CD14-positive monocyte (primary cell): ENCODE results near the gene HSPH1. TPM values are rescaled to one million over a fixed set of nuclear protein-coding genes. Genes with fewer than 3 reads are reported as not detected.

Experiments
- DNase-seq, 3 donors: peaks; one replicate each; pipeline ENCODE4 v3.0.0-alpha.2; 2011 to 2022
- H2AFZ ChIP-seq: 2 replicates; pipeline ENCODE4 v1.6.0; 2012; ENCODE audit warnings: mild to moderate bottlenecking, low read depth, low read length, inconsistent platforms; ENCODE audit not compliant: insufficient read depth, poor library complexity, severe bottlenecking
- H3K27ac ChIP-seq, 2 donors: 1 replicate in 1 of 2; 2 replicates in 1 of 2; pipeline ENCODE4 v1.5.1; 2012 to 2013; ENCODE audit warnings: low read length in 2 of 2, control low read depth in 1 of 2, inconsistent platforms in 1 of 2, low read depth in 1 of 2, mild to moderate bottlenecking in 1 of 2
- H3K27me3 ChIP-seq, 2 donors: one replicate each; pipeline versions ENCODE4 v1.6.0 to v1.6.1; 2011 to 2013; ENCODE audit warnings: low read length in 2 of 2; ENCODE audit not compliant: control insufficient read depth in 2 of 2, insufficient read depth in 2 of 2
- H3K36me3 ChIP-seq, 2 donors: replicated peaks in 1 of 2; 1 replicate in 1 of 2; 2 replicates in 1 of 2; pipeline versions ENCODE4 v1.5.1 to v1.6.1; 2012 to 2013; ENCODE audit warnings: low read length in 2 of 2, control low read depth in 1 of 2, inconsistent platforms in 1 of 2, mild to moderate bottlenecking in 1 of 2; ENCODE audit not compliant: insufficient read depth in 2 of 2, control insufficient read depth in 1 of 2
- H3K4me1 ChIP-seq, 2 donors: 1 replicate in 1 of 2; 2 replicates in 1 of 2; pipeline versions ENCODE4 v1.5.1 to v1.6.1; 2012 to 2013; ENCODE audit warnings: low read length in 2 of 2, control low read depth in 1 of 2, inconsistent platforms in 1 of 2, mild to moderate bottlenecking in 1 of 2, moderate library complexity in 1 of 2; ENCODE audit not compliant: insufficient read depth in 2 of 2, control insufficient read depth in 1 of 2
- H3K4me2 ChIP-seq: replicated peaks from 2 replicates; pipeline ENCODE3; 2012; ENCODE audit warnings: low read length, moderate library complexity, mild to moderate bottlenecking; ENCODE audit not compliant: poor library complexity, severe bottlenecking; ENCODE audit errors: extremely low read depth
- H3K4me3 ChIP-seq, 3 experiments: fragments of 200-600 bp in 1 of 3; sonication (generic) in 1 of 3; replicated peaks in 1 of 3; 1 replicate in 2 of 3; 2 replicates in 1 of 3; pipeline ENCODE4 v1.5.1; 2011 to 2013; ENCODE audit warnings: low read length in 3 of 3, mild to moderate bottlenecking in 3 of 3, control low read depth in 2 of 3, low read depth in 2 of 3, inconsistent platforms in 1 of 3, moderate library complexity in 1 of 3
- H3K79me2 ChIP-seq: 2 replicates; pipeline ENCODE4 v1.6.0; 2012; ENCODE audit warnings: mild to moderate bottlenecking, control low read depth, inconsistent platforms, low read length, moderate library complexity; ENCODE audit not compliant: insufficient read depth
- H3K9ac ChIP-seq: 2 replicates; pipeline ENCODE4 v1.6.0; 2017; ENCODE audit warnings: low read length, mild to moderate bottlenecking; ENCODE audit not compliant: insufficient read depth, poor library complexity, severe bottlenecking
- H3K9me3 ChIP-seq, 2 donors: replicated peaks in 1 of 2; 1 replicate in 1 of 2; 2 replicates in 1 of 2; pipeline versions ENCODE4 v1.5.1 to v1.6.1; 2012 to 2013; ENCODE audit warnings: low read length in 2 of 2, control low read depth in 1 of 2; ENCODE audit not compliant: control insufficient read depth in 1 of 2, insufficient read depth in 1 of 2
- H4K20me1 ChIP-seq: 2 replicates; pipeline ENCODE4 v1.6.0; 2012; ENCODE audit warnings: mild to moderate bottlenecking, low read length, control low read depth, moderate library complexity; ENCODE audit not compliant: insufficient read depth
- H3K27ac Mint-ChIP-seq, 7 donors: one replicate each; pipeline ENCODE4 v1.8.0; 2020; ENCODE audit warnings: mild to moderate bottlenecking in 7 of 7, mixed read lengths in 7 of 7, moderate library complexity in 6 of 7, inconsistent platforms in 2 of 7
- H3K27me3 Mint-ChIP-seq, 3 donors: one replicate each; pipeline ENCODE4 v1.8.0; 2021 to 2022; ENCODE audit warnings: low read depth in 3 of 3, mild to moderate bottlenecking in 3 of 3, mixed read lengths in 3 of 3, moderate library complexity in 3 of 3, inconsistent platforms in 1 of 3
- H3K36me3 Mint-ChIP-seq, 2 donors: one replicate each; pipeline ENCODE4 v1.8.0; 2020; ENCODE audit warnings: mixed read lengths in 2 of 2, inconsistent platforms in 1 of 2, mild to moderate bottlenecking in 1 of 2
- H3K4me1 Mint-ChIP-seq: one replicate; pipeline ENCODE4 v1.8.0; 2020; ENCODE audit warnings: mild to moderate bottlenecking, mixed read lengths
- H3K4me3 Mint-ChIP-seq, 2 donors: one replicate each; pipeline ENCODE4 v1.8.0; 2020; ENCODE audit warnings: mild to moderate bottlenecking in 2 of 2, mixed read lengths in 2 of 2, moderate library complexity in 1 of 2
- H3K9me3 Mint-ChIP-seq, 7 donors: one replicate each; pipeline ENCODE4 v1.8.0; 2020 to 2022; ENCODE audit warnings: mixed read lengths in 7 of 7, mild to moderate bottlenecking in 6 of 7, moderate library complexity in 6 of 7, inconsistent platforms in 2 of 7
- WGBS: methylation state at CpG from one replicate; pipeline ENCODE4 v1.1.5; 2013; ENCODE audit warnings: missing lambda C conversion rate; ENCODE audit not compliant: insufficient coverage; 5-methylcytosine and 5-hydroxymethylcytosine counted together
- intact Hi-C, 2 donors: fragments of 100-400 bp; cut with micrococcal nuclease; formaldehyde crosslinking; loops; one replicate each; pipeline versions ENCODE4 v1.15.0 to v1.15.1; 2023
- polyA plus RNA-seq, 3 donors: library from polyadenylated mRNA; depleted of rRNA in 1 of 3; unstranded in 2 of 3; stranded (reverse) in 1 of 3; fragments of 300-500 nt in 2 of 3; fragments of >200 nt in 1 of 3; fragmentation: Illumina TruSeq in 2 of 3; gene quantifications; 1 replicate in 2 of 3; 2 replicates in 1 of 3; pipeline ENCODE4 v1.2.3, GENCODE V29; 2012 to 2021
- TF ChIP-seq, protein P1 (sequence below): fragments of 200-600 bp; IDR thresholded peaks from one replicate; pipeline ENCODE4 v1.8.0; 2022; ENCODE audit warnings: antibody characterized with exemption, mild to moderate bottlenecking

Gene HSPH1
- polyA plus RNA-seq, 3 donors, result 7.4 to 11.3 (median 9.1) TPM

DNA sequence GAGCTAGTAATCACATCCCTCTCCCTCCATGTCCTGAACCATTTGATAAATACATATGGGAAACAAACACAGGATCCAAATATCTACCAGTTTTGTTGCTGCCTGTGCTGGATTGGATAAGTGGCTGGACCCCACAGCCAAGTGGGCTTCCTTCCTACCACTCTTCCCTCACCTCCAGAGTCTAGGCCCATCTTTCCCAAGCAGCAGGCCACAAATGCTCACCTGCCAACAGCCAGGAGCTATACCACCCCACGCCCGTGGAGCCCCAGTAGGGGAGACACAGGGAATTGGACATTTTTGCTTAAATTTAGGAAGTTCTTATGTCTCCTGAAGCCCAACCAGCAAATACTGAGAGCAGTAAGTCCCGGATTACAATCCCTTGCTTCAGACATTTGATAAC lies 55.8 kb downstream of the HSPH1 start:
- no CpG with 5 or more reads among the region's 3 CpGs for WGBS
- DNase-seq, result no peak
- Histone ChIP-seq H3K27ac (no peak overlapping the region), H3K79me2 (no peaks in the 10 kb centered on the region), H2AFZ (no peak overlapping the region), H3K4me3 (no peak overlapping the region), H3K27me3 (no peaks in the 10 kb centered on the region), H3K36me3 (no peaks in the 10 kb centered on the region), H3K9me3 (no peaks in the 10 kb centered on the region), H4K20me1 (no peaks in the 10 kb centered on the region), H3K4me1 (no peaks in the 10 kb centered on the region), H3K4me2 (no peak overlapping the region), H3K9ac (no peak overlapping the region)
- Mint-ChIP-seq H3K9me3 (no peaks in the 10 kb centered on the region), H3K36me3 (no peaks in the 10 kb centered on the region), H3K27ac (no peak overlapping the region), H3K27me3 (peaks cover 2 to 8% (median 7%) of the 10 kb centered on the region in 3 donors), H3K4me1 (no peaks in the 10 kb centered on the region), H3K4me3 (no peak overlapping the region)
- TF ChIP-seq, protein P1, sequence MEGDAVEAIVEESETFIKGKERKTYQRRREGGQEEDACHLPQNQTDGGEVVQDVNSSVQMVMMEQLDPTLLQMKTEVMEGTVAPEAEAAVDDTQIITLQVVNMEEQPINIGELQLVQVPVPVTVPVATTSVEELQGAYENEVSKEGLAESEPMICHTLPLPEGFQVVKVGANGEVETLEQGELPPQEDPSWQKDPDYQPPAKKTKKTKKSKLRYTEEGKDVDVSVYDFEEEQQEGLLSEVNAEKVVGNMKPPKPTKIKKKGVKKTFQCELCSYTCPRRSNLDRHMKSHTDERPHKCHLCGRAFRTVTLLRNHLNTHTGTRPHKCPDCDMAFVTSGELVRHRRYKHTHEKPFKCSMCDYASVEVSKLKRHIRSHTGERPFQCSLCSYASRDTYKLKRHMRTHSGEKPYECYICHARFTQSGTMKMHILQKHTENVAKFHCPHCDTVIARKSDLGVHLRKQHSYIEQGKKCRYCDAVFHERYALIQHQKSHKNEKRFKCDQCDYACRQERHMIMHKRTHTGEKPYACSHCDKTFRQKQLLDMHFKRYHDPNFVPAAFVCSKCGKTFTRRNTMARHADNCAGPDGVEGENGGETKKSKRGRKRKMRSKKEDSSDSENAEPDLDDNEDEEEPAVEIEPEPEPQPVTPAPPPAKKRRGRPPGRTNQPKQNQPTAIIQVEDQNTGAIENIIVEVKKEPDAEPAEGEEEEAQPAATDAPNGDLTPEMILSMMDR, result no peak
- intact Hi-C loops, result no loop called here

DNA sequence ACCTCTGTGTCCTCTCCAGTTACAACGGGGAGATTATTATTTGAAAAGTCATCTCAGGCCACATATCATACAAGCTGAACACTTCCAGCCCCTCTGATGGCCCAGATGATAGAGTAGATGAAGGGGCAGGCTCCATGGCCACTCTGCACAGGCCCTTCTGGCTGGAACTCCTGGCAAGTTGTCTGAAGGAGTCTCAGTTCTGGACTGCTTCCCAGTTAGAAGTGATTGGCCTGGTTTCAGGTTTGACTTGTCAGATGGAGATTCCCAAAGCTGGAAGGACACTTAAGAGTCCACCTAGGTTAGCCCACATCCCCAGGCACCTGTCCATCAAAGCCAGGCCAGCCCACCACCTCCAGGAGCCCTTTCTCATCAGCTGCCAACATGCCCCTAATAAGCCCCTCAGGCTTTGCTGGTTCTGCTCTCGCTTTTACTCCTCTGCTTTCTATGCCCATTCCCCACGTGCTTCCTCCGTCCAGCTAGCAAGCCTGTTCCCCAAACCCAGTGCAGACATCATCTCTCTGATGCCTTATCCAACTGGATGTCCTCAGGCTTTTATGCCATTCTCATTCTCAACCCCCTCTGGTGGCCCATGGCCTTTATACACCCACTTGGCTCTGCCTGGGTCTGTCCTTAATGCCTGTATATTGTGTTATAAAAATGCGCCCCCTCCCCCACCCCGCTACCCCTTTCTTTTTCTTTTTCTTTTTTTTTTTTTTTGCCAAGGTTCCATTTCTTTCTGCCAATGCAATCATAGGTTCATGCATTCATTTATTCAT lies 56.5 kb downstream of the HSPH1 start:
- Histone ChIP-seq H3K9ac (no peak overlapping the region), H3K4me2 (no peak overlapping the region), H3K79me2 (no peaks in the 10 kb centered on the region), H3K9me3 (no peaks in the 10 kb centered on the region), H3K4me1 (no peaks in the 10 kb centered on the region), H3K27me3 (no peaks in the 10 kb centered on the region), H4K20me1 (no peaks in the 10 kb centered on the region), H2AFZ (no peak overlapping the region), H3K27ac (no peak overlapping the region), H3K4me3 (no peak overlapping the region), H3K36me3 (no peaks in the 10 kb centered on the region)
- intact Hi-C loops, result no loop called here
- no peaks in the 10 kb centered on the region for H3K4me1 Mint-ChIP-seq
- H3K27ac Mint-ChIP-seq, result no peak overlapping the region
- 100% methylated on average over 3 of the region's 6 CpGs for WGBS
- H3K36me3 Mint-ChIP-seq, result no peaks in the 10 kb centered on the region
- H3K4me3 Mint-ChIP-seq, result no peak overlapping the region
- H3K27me3 Mint-ChIP-seq, result peaks cover 9 to 13% (median 11%) of the 10 kb centered on the region in 3 donors
- TF ChIP-seq, protein P1, result no peak
- no peaks in the 10 kb centered on the region for H3K9me3 Mint-ChIP-seq
- DNase-seq, result no peak
